ENCODE measurements around the gene RAB6B.

DNA sequence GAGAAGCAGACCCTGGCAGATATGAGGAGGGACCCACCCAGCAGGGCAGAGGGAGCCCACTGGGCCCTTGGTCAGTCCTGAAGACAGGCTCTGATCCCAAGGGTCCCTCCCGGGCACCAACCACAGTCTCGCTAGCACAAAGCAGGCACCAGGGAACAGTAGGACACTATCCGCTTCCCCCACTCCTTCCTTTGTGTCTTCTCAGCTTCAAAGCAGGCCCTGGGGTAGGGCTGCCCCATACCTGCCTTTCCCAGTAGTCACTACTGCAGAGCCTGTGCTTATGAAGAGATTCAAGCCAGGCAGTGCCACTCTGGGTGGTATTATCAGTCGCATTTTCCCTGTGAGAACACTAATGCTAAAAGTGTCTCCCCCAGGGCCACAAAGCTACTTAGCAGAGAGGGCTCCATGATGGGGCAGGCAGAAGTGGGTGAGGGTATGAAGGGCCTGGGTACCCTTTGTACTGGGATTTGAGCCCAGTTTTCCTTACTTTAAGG, 57.3 kb downstream of the RAB6B start:
- no peak for TF ChIP-seq CTCF (IDR thresholded peaks at IDR 0.05; ENCODE audit: poor library complexity)
- no peak for TF ChIP-seq EZH2 (IDR thresholded peaks at IDR 0.05; ENCODE audit: borderline replicate concordance)
